Lung (tissue), 12 donors: ENCODE measurements around the gene MRGPRE. TPM values are rescaled to one million over a fixed set of nuclear protein-coding genes. Genes with fewer than 3 reads are reported as not detected.
A peak's percentile ranks its signal among the peaks of the same experiment; 100 is the strongest.
"Not testable (repeated sequence)": the region's sequence is repeated elsewhere in the genome, so short reads cannot be mapped to it uniquely, and the experiment has no call there.

Source experiments
- ATAC-seq: fragments of 200-7000 bp; cut with Tn5 transposase; one replicate; pipeline ENCODE4 v1.9.1; 2020; ENCODE audit warnings: moderate number of reproducible peaks; ENCODE audit not compliant: insufficient read depth, low FRiP score
- DNase-seq, 3 donors: peaks; one replicate each; pipeline ENCODE4 v3.0.0-alpha.2; 2013 to 2017
- H3K27ac ChIP-seq, 2 donors: one replicate each; pipeline ENCODE4 v1.5.1; 2013; ENCODE audit warnings: mild to moderate bottlenecking in 2 of 2, moderate library complexity in 2 of 2, control low read depth in 1 of 2, inconsistent platforms in 1 of 2, low read depth in 1 of 2, low read length in 1 of 2
- H3K27me3 ChIP-seq, 3 donors: one replicate each; pipeline ENCODE4 v1.5.1; 2013; ENCODE audit warnings: low read length in 2 of 3; ENCODE audit not compliant: control insufficient read depth in 3 of 3, insufficient read depth in 3 of 3
- H3K36me3 ChIP-seq, 4 donors: one replicate each; pipeline ENCODE4 v1.5.1; 2013; ENCODE audit warnings: low read length in 4 of 4, mild to moderate bottlenecking in 1 of 4, moderate library complexity in 1 of 4; ENCODE audit not compliant: control insufficient read depth in 4 of 4, insufficient read depth in 4 of 4
- H3K4me1 ChIP-seq, 5 donors: one replicate each; pipeline ENCODE4 v1.5.1; 2013; ENCODE audit warnings: low read length in 5 of 5, mild to moderate bottlenecking in 2 of 5, moderate library complexity in 1 of 5; ENCODE audit not compliant: control insufficient read depth in 5 of 5, insufficient read depth in 5 of 5
- H3K4me3 ChIP-seq: one replicate; pipeline ENCODE4 v1.5.1; 2013; ENCODE audit warnings: mild to moderate bottlenecking, control low read depth, moderate library complexity
- H3K9ac ChIP-seq, 2 donors: one replicate each; pipeline ENCODE4 v1.5.1; 2013; ENCODE audit warnings: low read length in 2 of 2, control low read depth in 1 of 2; ENCODE audit not compliant: insufficient read depth in 1 of 2
- H3K9me3 ChIP-seq, 4 donors: one replicate each; pipeline ENCODE4 v1.5.1; 2013; ENCODE audit warnings: low read length in 3 of 4, mild to moderate bottlenecking in 1 of 4, moderate library complexity in 1 of 4; ENCODE audit not compliant: control insufficient read depth in 4 of 4, insufficient read depth in 3 of 4
- WGBS, 2 donors: extraction: QIAGEN DNeasy Blood & Tissue Kit; methylation state at CpG; one replicate each; pipeline ENCODE4 v1.1.7; 2013; 5-methylcytosine and 5-hydroxymethylcytosine counted together
- polyA plus RNA-seq, 2 donors: library from polyadenylated mRNA; stranded (reverse); fragments of 200-250 nt; gene quantifications; one replicate each; pipeline ENCODE4 v1.2.1, GENCODE V29; 2013
- total RNA-seq, 2 donors: library from RNA; depleted of rRNA in 1 of 2; stranded (reverse); fragments of >200 nt in 1 of 2; gene quantifications; one replicate each; pipeline ENCODE4 v1.2.1, GENCODE V29; 2014 to 2021
- TF ChIP-seq, protein P1 (sequence below): IDR thresholded peaks from 2 replicates; pipeline ENCODE4 v1.5.1; 2012; ENCODE audit warnings: mild to moderate bottlenecking; ENCODE audit errors: control extremely low read depth, extremely low read depth
- donor health status: control.
- donor health status: control.
- donor health status: Bipolar disorder and iron deficiency.
- donor health status: healthy.
- donor health status: DM: yes; HTN: yes; CAD: no.

Gene MRGPRE
- total and polyA plus RNA-seq, 4 donors = 0.03 to 0.18 (median 0.16) TPM; not detected in 1

DNA sequence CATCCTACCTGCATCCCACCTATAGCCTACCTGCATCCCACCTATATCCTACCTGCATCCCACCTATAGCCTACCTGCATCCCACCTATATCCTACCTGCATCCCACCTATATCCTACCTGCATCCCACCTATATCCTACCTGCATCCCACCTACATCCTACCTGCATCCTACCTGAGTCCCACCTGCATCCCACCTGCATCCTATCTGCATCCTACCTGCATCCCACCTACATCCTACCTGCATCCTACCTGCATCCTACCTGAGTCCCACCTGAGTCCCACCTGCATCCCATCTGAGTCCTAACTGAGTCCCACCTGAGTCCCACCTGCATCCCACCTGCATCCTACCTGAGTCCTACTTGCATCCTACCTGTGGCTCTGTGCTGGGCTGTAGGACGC is 25.3 kb upstream of the MRGPRE start:
- not testable (repeated sequence) for DNase-seq, H3K27ac ChIP-seq, H3K9ac ChIP-seq, H3K4me1 ChIP-seq, H3K27me3 ChIP-seq, ATAC-seq, H3K4me3 ChIP-seq, H3K36me3 ChIP-seq, H3K9me3 ChIP-seq
- WGBS, 2 donors = 79 to 91% methylated on average over 1 of the region's 1 CpG

DNA sequence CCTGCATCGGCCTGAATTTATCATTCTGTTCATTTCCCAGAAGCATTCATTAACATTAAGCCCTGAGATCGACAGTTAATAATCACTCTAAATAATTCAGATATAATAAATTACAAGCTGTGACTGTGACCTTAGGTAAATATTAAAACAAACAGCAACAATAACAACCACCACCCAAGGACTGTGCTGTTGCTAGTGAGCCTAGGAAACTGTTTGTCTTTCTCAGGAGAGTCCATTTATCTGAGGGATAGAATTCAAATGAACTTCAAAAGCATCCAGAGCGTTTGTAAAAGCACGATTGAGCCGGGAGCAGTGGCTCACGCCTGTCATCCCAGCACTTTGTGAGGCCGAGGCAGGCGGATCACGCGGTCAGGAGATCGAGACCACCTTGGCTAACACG is 23.0 kb upstream of the MRGPRE start:
- DNase-seq, H3K27ac ChIP-seq, H3K4me1 ChIP-seq, H3K9ac ChIP-seq, H3K4me3 ChIP-seq, H3K9me3 ChIP-seq, H3K36me3 ChIP-seq, H3K27me3 ChIP-seq, ATAC-seq: not testable (repeated sequence)
- WGBS, 2 donors = 82 to 93% methylated on average over 2 to 6 of the region's 12 CpGs

DNA sequence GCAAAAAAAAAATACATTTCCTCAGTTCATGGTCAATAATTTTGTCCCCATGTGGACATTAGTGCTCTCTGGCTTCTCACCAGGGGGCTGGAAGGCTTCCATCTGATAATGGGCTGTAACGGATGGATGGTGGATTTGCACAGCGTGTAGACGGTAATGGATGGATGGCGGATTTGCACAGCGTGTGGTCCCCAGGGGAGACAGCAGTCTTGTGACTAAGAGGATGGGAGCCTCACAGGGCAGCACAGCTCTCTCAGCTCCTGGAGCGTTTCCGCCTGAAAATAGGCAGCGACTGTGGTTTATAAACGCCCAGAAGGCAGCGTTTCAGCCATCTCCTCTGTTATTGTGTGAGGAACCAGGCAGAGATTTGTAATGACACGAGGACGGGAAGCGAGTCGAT is 22.6 kb upstream of the MRGPRE start:
- H3K4me1 ChIP-seq, H3K27ac ChIP-seq, H3K4me3 ChIP-seq, ATAC-seq, H3K9ac ChIP-seq, H3K36me3 ChIP-seq, H3K9me3 ChIP-seq, H3K27me3 ChIP-seq, DNase-seq: not testable (repeated sequence)
- no CpG with 5 or more reads among the region's 14 CpGs for WGBS, 2 donors

DNA sequence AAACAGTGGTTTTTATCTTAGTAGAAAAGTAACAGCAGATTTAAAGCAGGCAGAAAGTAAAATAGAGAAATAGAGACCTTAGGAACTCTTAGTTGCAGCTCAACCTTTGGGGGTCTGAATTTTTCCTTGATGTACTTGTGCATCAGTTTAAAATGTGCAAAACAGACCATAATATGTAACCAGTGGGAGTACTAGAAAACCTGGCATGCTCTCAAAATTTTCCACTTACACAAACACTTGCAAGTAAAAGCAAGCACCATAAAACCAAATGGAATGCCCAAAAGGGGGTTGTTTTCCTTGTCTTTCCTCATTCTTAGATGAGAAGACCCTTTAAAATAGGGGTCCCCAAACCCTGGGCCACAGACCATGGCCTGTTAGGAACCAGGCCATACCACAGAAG is 12.9 kb upstream of the MRGPRE start:
- Histone ChIP-seq H3K27me3 (no peaks in the 10 kb centered on the region), H3K9me3 (no peaks in the 10 kb centered on the region), H3K9ac (no peak overlapping the region), H3K4me3 (no peak overlapping the region), H3K27ac (no peak overlapping the region), H3K4me1 (peaks cover 0 to 5% (median 0%) of the 10 kb centered on the region in 5 donors), H3K36me3 (no peaks in the 10 kb centered on the region)
- DNase-seq (peak in 2 of 3 donors; percentile 28 to 65), ATAC-seq (no peak)
- TF ChIP-seq, protein P1, sequence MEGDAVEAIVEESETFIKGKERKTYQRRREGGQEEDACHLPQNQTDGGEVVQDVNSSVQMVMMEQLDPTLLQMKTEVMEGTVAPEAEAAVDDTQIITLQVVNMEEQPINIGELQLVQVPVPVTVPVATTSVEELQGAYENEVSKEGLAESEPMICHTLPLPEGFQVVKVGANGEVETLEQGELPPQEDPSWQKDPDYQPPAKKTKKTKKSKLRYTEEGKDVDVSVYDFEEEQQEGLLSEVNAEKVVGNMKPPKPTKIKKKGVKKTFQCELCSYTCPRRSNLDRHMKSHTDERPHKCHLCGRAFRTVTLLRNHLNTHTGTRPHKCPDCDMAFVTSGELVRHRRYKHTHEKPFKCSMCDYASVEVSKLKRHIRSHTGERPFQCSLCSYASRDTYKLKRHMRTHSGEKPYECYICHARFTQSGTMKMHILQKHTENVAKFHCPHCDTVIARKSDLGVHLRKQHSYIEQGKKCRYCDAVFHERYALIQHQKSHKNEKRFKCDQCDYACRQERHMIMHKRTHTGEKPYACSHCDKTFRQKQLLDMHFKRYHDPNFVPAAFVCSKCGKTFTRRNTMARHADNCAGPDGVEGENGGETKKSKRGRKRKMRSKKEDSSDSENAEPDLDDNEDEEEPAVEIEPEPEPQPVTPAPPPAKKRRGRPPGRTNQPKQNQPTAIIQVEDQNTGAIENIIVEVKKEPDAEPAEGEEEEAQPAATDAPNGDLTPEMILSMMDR = no peak

DNA sequence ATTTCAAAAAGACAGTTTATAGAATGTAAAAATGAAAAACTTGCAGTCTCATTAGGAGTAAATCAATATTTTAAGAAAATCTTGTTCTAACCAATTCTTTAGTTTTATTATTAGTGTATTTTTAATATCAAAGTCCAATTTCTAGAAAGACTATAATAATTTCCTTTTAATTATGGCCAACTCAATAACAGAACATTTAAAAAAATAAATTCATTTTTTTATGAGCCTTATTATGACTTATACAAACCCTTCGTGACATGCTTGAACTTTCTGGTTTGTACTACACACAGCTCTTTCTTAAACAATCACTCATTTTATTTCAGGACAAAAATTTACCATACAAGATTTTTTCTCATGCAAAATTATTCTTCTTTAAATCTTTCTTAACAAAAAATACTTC is 11.7 kb upstream of the MRGPRE start:
- Histone ChIP-seq H3K4me3 (no peak overlapping the region), H3K4me1 (peaks cover 0 to 5% (median 0%) of the 10 kb centered on the region in 5 donors), H3K36me3 (no peaks in the 10 kb centered on the region), H3K9ac (no peak overlapping the region), H3K27me3 (no peaks in the 10 kb centered on the region), H3K27ac (no peak overlapping the region), H3K9me3 (no peaks in the 10 kb centered on the region)
- 92 to 100% methylated on average over 1 of the region's 1 CpG for WGBS, 2 donors
- ATAC-seq (no peak), DNase-seq (no peak)
- TF ChIP-seq, protein P1 = no peak
